Keratinocyte (primary cell): ENCODE results near the gene ZNF526. TPM values are rescaled to one million over a fixed set of nuclear protein-coding genes. Genes with fewer than 3 reads are reported as not detected.

Experiments used
- DNase-seq: peaks from one replicate; pipeline ENCODE4 v3.0.0-alpha.2; 2011; ENCODE audit warnings: low read depth, missing footprints, low spot score
- FAIRE-seq: peaks from 2 replicates; lab custom pipeline; 2011; peaks lifted over from hg19 to GRCh38; lab: Jason Lieb, UNC
- H2AFZ ChIP-seq: 2 replicates; pipeline ENCODE4 v1.6.0; 2012; ENCODE audit warnings: low read length, control low read depth, inconsistent platforms; ENCODE audit not compliant: control insufficient read depth
- H3K27ac ChIP-seq: 2 replicates; pipeline ENCODE4 v1.5.1; 2011; ENCODE audit warnings: low read length; ENCODE audit not compliant: control insufficient read depth, insufficient read depth
- H3K27me3 ChIP-seq: 3 replicates; pipeline ENCODE4 v1.6.0; 2011; ENCODE audit warnings: low read length; ENCODE audit not compliant: control insufficient read depth, insufficient read depth; ENCODE audit errors: extremely low read depth
- H3K36me3 ChIP-seq, 2 experiments: 2 replicates in 1 of 2; 3 replicates in 1 of 2; pipeline ENCODE4 v1.5.1; 2011; ENCODE audit warnings: low read length in 2 of 2, mild to moderate bottlenecking in 1 of 2; ENCODE audit not compliant: control insufficient read depth in 2 of 2, insufficient read depth in 2 of 2; ENCODE audit errors: extremely low read depth in 1 of 2
- H3K4me1 ChIP-seq: 3 replicates; pipeline ENCODE4 v1.5.1; 2011; ENCODE audit warnings: low read length; ENCODE audit not compliant: control insufficient read depth, insufficient read depth; ENCODE audit errors: extremely low read depth
- H3K4me2 ChIP-seq: 3 replicates; pipeline ENCODE4 v1.6.0; 2011; ENCODE audit warnings: low read depth, low read length; ENCODE audit not compliant: control insufficient read depth, insufficient read depth; ENCODE audit errors: extremely low read depth
- H3K4me3 ChIP-seq, 3 experiments: fragments of 200-600 bp in 1 of 3; sonication (generic) in 1 of 3; 2 replicates in 2 of 3; 3 replicates in 1 of 3; pipeline ENCODE4 v1.5.1; 2011 to 2016; ENCODE audit warnings: low read length in 3 of 3, mild to moderate bottlenecking in 3 of 3, control low read depth in 2 of 3, inconsistent platforms in 1 of 3, low read depth in 1 of 3, mixed read lengths in 1 of 3, mixed run types in 1 of 3, moderate library complexity in 1 of 3; ENCODE audit not compliant: control insufficient read depth in 2 of 3, insufficient read depth in 2 of 3; ENCODE audit errors: extremely low read depth in 1 of 3
- H3K79me2 ChIP-seq: 2 replicates; pipeline ENCODE4 v1.6.0; 2012; ENCODE audit warnings: low read length; ENCODE audit not compliant: control insufficient read depth, insufficient read depth
- H3K9ac ChIP-seq: 3 replicates; pipeline ENCODE4 v1.6.0; 2011; ENCODE audit warnings: low read length; ENCODE audit not compliant: control insufficient read depth, insufficient read depth; ENCODE audit errors: extremely low read depth
- H3K9me1 ChIP-seq: 3 replicates; pipeline ENCODE4 v1.6.0; 2011; ENCODE audit warnings: low read length; ENCODE audit not compliant: control insufficient read depth, insufficient read depth; ENCODE audit errors: extremely low read depth
- H3K9me3 ChIP-seq: 2 replicates; pipeline ENCODE4 v1.5.1; 2012; ENCODE audit warnings: low read depth, low read length; ENCODE audit not compliant: control insufficient read depth
- H4K20me1 ChIP-seq: 3 replicates; pipeline ENCODE4 v1.6.0; 2011; ENCODE audit warnings: low read length; ENCODE audit not compliant: control insufficient read depth, insufficient read depth; ENCODE audit errors: extremely low read depth
- CTCF ChIP-seq, 3 experiments: IDR thresholded peaks in 1 of 3; conservative IDR thresholded peaks in 1 of 3; optimal IDR thresholded peaks in 1 of 3; 2 replicates in 2 of 3; 3 replicates in 1 of 3; pipeline versions ENCODE3 to v1.5.1; 2011; ENCODE audit warnings: low read length in 3 of 3, mild to moderate bottlenecking in 3 of 3, moderate library complexity in 2 of 3, control low read depth in 1 of 3, inconsistent platforms in 1 of 3; ENCODE audit not compliant: insufficient read depth in 2 of 3; ENCODE audit errors: extremely low read depth in 1 of 3
- EZH2 ChIP-seq: IDR thresholded peaks from one replicate; pipeline ENCODE4 v1.6.1; 2012; ENCODE audit warnings: inconsistent platforms, mild to moderate bottlenecking, low read length, moderate library complexity
- dilution Hi-C: fragments of 300-500 bp; cut with MboI; formaldehyde crosslinking; loops from one replicate; pipeline ENCODE4 v1.7.0; 2020; ENCODE audit warnings: low sequenced_read_pairs; ENCODE audit not compliant: extremely low pct_ligation_motif_present
- polyA plus RNA-seq, 5 experiments: library from polyadenylated mRNA; depleted of rRNA in 3 of 5; stranded (reverse) in 3 of 5; stranded (forward) in 1 of 5; unstranded in 1 of 5; fragments of >200 nt; gene quantifications; 1 replicate in 1 of 5; 2 replicates in 3 of 5; 3 replicates in 1 of 5; pipeline versions ENCODE4 v1.2.1 to v1.2.3, GENCODE V29; 2011 to 2012; ENCODE audit warnings: missing spikeins in 2 of 5, low read depth in 1 of 5, low replicate concordance in 1 of 5

ZNF526 gene
- polyA plus RNA-seq, 1 donor (not counting 4 experiments of a cell fraction or from before 2014, with no cell fraction given): 5.4 TPM

DNA sequence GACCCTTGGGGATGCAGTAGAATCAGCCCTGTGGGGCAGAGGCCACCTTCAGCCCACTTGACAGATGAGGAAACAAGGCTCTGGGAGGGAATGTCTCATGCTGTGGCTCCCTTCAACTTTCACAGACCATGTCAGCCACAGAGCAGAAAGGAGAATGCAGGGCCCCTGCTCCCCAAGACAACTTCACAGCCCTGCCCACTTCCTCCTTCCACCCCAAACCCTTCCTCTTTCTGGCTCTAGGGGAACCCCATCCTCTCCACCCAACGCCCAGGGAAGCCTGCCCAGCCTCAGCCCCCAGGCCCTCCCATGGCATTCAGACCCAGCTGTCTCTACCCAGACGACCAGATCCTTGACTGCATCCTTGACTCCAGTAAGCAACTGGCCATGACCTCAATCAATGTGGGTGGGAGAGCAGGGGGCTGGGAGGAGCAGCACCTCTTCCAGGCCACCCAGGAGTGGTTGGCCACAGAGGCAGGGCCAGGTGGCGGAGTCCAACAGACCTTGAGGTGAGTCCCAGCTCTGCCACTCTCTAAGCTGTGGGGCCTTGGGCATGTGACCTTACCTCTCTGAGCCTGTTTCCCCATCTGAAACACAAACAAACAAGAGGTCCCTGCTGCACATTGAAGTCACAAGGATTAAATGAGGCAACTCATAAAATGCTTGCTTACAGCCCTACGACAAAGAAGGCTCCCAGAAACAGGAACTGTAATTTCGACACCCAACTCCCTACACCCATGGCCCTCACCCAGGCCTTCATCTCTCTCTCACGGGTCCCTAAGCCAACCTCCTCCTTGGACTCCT lies 18.4 kb upstream of the ZNF526 start:
- H4K20me1 ChIP-seq: no peaks in the 10 kb centered on the region
- dilution Hi-C loops: no loop called here
- H3K9me3 ChIP-seq: no peaks in the 10 kb centered on the region
- no peak overlapping the region for H3K27ac ChIP-seq
- H3K27me3 ChIP-seq: no peaks in the 10 kb centered on the region
- peaks cover 42% of the 10 kb centered on the region for H3K4me1 ChIP-seq
- H3K36me3 ChIP-seq: peaks cover 39 to 68% of the 10 kb centered on the region in 2 experiments
- no peak overlapping the region for H3K4me3 ChIP-seq
- H2AFZ ChIP-seq: no peak overlapping the region
- DNase-seq (no peak), FAIRE-seq (no peak)
- no peak overlapping the region for H3K4me2 ChIP-seq
- H3K9me1 ChIP-seq: peaks cover 9% of the 10 kb centered on the region
- TF ChIP-seq CTCF (optimal IDR thresholded peaks at IDR 0.05 in 1 of 3, IDR thresholded peaks at IDR 0.05 in 1 of 3, conservative IDR thresholded peaks at IDR 0.05 in 1 of 3; ENCODE audit: extremely low read depth in 1 of 3, insufficient read depth in 2 of 3, low read length in 3 of 3) (no peak), EZH2 (no peak)
- no peak overlapping the region for H3K9ac ChIP-seq
- peaks cover 35% of the 10 kb centered on the region for H3K79me2 ChIP-seq

GRCh38 chr19:42202290-42202880 lies 17.7 kb upstream of the ZNF526 start:
- Histone ChIP-seq H3K27me3 (no peaks in the 10 kb centered on the region), H3K4me1 (peaks cover 45% of the 10 kb centered on the region), H2AFZ (no peak overlapping the region), H3K9me1 (peaks cover 9% of the 10 kb centered on the region), H3K79me2 (peaks cover 35% of the 10 kb centered on the region), H4K20me1 (no peaks in the 10 kb centered on the region), H3K36me3 (peaks cover 35 to 69% of the 10 kb centered on the region in 2 experiments), H3K4me2 (no peak overlapping the region), H3K4me3 (no peak overlapping the region), H3K9me3 (no peaks in the 10 kb centered on the region), H3K9ac (no peak overlapping the region), H3K27ac (no peak overlapping the region)
- FAIRE-seq: no peak
- DNase-seq: no peak
- TF ChIP-seq CTCF (optimal IDR thresholded peaks at IDR 0.05 in 1 of 3, IDR thresholded peaks at IDR 0.05 in 1 of 3, conservative IDR thresholded peaks at IDR 0.05 in 1 of 3; ENCODE audit: extremely low read depth in 1 of 3, insufficient read depth in 2 of 3, low read length in 3 of 3) (no peak), EZH2 (no peak)
- dilution Hi-C loops: no loop called here
